ENCODE data around the gene KRTAP10-10.
A peak's percentile ranks its signal among the peaks of the same experiment; 100 is the strongest.
"Not testable (repeated sequence)": the region's sequence is repeated elsewhere in the genome, so short reads cannot be mapped to it uniquely, and the experiment has no call there.

The KRTAP10-10 gene

GRCh38 chr21:44601596-44602462, 35.3 kb upstream of the KRTAP10-10 start:
- DNase-seq (ENCODE audit: low read depth in 2 of 3, low spot score in 2 of 3): no peak

DNA sequence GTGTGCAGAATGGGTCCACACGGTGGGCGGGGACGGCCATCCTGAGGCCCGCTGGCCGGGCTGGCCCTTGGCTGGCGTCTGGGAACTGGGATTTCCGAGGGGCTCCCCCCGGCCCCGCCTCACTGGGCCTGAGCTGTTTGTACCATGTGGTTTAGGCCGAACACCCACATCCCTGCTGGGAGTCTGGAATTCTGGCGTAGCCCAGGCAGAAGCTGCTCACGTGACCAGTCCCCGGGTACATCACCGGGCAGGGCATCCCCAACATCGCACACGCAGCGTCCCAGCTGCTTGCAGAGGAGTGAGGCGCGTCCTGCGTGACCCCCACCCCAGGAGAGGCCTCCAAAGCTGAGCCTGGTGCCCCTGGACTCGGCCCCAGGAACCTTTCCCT, 34.7 kb upstream of the KRTAP10-10 start:
- DNase-seq (ENCODE audit: low read depth in 2 of 3, low spot score in 2 of 3): no peak

DNA sequence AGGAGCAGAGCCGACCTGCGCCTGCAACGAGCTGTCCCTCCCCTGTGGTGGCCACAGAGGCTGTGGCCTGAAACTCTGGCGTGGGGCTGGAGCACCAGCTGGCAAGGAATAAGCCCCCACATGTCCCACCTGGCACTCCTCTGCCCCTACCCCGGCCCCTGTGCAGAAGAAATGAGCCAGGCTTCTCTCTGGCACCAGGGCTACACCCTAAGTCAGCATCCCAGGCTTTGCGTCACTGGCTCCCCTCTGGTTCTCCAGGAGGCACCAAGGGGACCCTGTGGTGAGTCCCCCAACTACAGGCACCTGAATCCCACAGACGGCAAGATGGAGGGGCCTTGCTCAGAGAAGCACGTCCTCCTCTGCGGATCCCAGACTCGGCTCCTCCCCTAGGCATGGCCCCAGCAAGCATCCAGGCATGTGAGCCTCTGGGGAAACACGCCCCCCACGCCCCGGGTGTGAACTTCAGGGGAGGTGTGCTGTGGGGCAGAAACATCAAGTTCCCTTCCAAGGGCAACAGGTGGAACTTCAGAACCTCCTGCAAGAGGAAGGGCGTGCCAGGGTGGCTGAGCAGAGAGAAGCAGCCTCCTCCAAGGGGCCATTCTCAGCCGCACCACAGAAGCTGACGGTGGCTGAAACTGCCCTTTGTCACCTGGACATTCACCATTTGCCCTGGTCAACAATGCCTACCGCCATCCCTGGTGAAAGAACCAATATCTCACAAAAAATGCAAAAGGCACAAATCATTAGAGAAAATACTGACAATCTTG, 33.9 kb upstream of the KRTAP10-10 start:
- no peak for DNase-seq (ENCODE audit: low read depth in 2 of 3, low spot score in 2 of 3)

GRCh38 chr21:44603911-44604310, 33.2 kb upstream of the KRTAP10-10 start:
- no peak for DNase-seq (ENCODE audit: low read depth in 2 of 3, low spot score in 2 of 3)

DNA sequence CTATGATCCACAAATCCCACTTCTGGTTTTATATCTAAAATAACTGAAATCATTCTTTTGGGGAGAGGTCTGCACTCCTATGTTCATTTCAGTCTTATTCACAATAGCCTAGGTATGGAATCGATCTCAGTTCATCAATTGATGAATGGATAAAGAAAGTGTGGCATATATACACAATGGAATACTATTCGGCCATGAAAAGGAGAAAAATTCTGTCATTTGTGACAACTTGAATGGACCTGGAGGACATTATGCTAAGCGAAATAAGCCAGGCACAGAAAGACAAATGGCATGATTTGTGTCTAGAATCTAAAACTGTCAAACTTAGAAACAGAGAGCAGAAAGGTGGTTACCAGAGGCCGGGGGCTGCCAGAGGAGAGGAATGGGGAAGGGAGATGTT, 30.7 kb upstream of the KRTAP10-10 start:
- DNase-seq (ENCODE audit: low read depth in 2 of 3, low spot score in 2 of 3): no peak

- DNase-seq (ENCODE audit: low read depth in 2 of 3, low spot score in 2 of 3): no peak
Observed at GRCh38 chr21:44609193-44609592, 28.0 kb upstream of the KRTAP10-10 start.

DNA sequence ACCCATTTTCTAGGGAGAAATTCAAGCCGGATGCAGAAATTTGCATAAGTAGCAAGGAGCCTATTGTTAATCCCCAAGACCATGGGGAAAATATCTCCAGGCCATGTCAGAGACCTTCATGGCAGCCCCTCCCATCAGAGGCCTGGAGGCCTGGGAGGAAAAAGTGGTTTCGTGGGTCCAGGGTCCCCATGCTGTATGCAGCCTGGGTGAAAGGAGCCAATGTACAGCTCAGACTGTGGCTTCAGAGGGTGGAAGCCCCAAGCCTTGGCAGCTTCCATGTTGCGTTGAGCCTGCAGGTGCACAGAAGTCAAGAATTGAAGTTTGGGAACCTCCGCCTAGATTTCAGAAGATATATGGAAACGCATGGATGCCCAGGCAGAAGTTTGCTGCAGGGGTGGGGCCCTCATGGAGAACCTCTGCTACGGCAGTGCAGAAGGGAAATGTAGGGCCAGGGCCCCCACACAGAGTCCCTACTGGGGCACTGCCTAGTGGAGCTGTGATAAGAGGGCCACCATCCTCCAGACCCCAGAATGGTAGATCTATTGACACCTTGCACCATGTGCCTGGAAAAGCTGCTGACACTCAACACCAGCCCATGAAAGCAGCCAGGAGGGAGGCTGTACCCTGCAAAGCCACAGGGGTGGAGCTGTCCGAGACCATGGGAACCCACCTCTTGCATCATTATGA, 26.9 kb upstream of the KRTAP10-10 start:
- DNase-seq (ENCODE audit: low read depth in 2 of 3, low spot score in 2 of 3): not testable (repeated sequence)

GRCh38 chr21:44611551-44611950, 25.6 kb upstream of the KRTAP10-10 start:
- no peak for DNase-seq (ENCODE audit: low read depth in 2 of 3, low spot score in 2 of 3)

GRCh38 chr21:44612029-44612486, 25.1 kb upstream of the KRTAP10-10 start, which contains the start of gene KRTAP10-8:
Gene KRTAP10-8, plus strand, starts transcription at chr21:44612079. Its CDS starts 22 bp downstream, at chr21:44612101.
- no peak for DNase-seq (ENCODE audit: low read depth in 2 of 3, low spot score in 2 of 3)

GRCh38 chr21:44612669-44613229, 24.4 kb upstream of the KRTAP10-10 start:
- no peak for DNase-seq (ENCODE audit: low read depth in 2 of 3, low spot score in 2 of 3)

DNA sequence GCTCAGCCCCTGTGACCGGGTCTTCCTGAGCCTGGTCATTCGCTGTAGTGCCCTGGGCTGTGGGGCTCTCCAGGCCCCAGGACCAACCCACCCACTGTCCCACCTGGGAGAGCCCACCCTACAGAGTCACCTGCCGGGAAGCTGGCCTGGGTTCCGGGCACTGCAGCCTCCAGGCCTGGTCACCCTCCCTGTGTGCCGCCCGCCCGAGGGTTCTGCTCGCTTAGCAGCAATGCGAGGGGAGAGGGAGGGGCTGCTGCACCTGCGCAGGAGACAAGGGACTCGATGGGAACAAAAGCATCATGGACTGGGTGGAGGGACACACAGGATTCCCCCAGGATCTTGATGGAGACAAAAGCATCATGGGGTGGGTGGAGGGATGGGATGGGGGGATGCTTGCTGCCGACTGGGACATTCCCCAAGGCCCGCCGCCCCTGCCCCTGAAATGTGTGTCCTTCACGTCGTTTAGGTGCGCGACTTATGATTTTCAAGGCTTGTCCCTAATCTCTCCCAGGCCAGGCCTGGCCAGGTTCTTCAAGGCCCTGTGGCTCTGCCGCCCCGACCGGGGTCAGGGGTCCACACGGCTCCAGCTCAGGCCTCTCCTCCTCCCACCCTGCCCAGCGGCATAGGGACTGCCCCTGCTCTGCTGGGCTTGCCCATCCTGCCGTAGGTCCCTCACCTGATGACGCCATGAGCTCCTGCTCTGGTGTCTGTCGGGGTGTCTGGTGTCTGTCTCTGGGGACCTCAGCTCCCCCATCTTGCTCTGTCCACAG, 23.6 kb upstream of the KRTAP10-10 start:
- DNase-seq (ENCODE audit: low read depth in 2 of 3, low spot score in 2 of 3): no peak

DNA sequence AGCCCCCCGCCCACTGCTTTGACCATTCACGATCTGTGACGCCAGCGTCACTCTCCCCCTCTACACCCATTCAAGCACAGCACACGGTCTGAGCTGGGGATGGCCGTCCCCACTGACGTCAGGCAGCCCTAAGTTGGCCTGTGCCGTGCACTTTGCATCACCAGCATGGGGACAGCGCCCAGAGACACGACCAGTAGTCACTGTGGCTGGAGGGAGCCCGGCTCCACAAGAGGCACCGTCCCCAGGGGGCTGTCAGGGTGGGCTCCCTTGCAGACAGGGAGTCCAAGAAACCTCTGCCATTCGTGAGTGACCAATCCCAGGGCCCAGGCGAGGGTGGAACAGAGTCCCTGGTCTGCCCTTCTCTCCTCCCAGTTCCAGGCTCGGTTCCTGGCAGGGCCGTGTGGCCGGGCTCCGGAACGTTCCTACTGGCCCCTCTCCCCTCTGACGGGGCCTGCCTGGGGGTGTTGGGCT, 23.0 kb upstream of the KRTAP10-10 start:
- no peak for DNase-seq (ENCODE audit: low read depth in 2 of 3, low spot score in 2 of 3)

GRCh38 chr21:44614961-44615391, 22.2 kb upstream of the KRTAP10-10 start:
- no peak for DNase-seq (ENCODE audit: low read depth in 2 of 3, low spot score in 2 of 3)

DNA sequence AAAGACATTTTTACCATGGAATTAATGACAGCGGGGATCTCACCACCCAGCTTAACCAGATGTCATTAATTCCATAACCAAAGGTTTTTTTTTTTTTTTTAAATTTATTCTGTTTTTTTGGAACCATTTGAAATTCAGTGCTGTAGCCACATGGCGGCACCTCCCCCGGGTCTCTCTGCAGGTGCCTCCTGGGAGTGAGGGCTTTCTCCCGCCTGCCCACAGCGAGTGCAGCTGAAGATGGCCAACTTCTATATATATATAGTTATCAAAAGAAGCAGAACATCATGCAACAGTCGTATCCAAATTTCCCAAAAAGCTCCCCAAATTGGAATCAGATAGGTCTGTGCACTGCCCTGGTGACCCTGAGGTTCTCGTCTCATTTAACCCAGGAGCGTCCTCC, 21.7 kb upstream of the KRTAP10-10 start:
- no peak for DNase-seq (ENCODE audit: low read depth in 2 of 3, low spot score in 2 of 3)

GRCh38 chr21:44615911-44616590, 21.1 kb upstream of the KRTAP10-10 start:
- no peak for DNase-seq (ENCODE audit: low read depth in 2 of 3, low spot score in 2 of 3)

GRCh38 chr21:44616591-44616926, 20.6 kb upstream of the KRTAP10-10 start:
- no peak for DNase-seq (ENCODE audit: low read depth in 2 of 3, low spot score in 2 of 3)

GRCh38 chr21:44617071-44617501, 20.1 kb upstream of the KRTAP10-10 start:
- DNase-seq (ENCODE audit: low read depth in 2 of 3, low spot score in 2 of 3): no peak

GRCh38 chr21:44618504-44618903, 18.7 kb upstream of the KRTAP10-10 start:
- DNase-seq (ENCODE audit: low read depth in 2 of 3, low spot score in 2 of 3): no peak

DNA sequence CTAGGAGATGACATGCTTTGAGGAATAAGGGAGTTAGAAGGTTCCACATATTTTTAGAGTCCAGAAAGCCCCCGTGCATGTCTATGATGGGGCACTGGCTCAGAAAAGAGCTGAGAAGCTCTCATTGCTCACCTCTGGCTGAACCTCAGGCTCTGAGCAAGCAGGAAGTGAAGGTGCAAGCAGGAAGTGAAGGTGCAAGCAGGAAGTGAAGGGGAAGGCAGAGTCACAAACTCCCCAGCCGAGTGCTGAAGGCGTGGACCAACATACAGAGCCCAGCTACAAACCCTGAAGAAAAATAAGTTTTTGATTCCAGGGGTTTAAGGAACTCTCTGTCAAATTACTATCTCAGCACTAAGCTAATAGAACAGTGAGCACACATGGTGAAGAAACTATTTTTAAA, 18.2 kb upstream of the KRTAP10-10 start:
- peak in 1 of 3 experiments; percentile 10 for DNase-seq (ENCODE audit: low read depth in 2 of 3, low spot score in 2 of 3)

DNA sequence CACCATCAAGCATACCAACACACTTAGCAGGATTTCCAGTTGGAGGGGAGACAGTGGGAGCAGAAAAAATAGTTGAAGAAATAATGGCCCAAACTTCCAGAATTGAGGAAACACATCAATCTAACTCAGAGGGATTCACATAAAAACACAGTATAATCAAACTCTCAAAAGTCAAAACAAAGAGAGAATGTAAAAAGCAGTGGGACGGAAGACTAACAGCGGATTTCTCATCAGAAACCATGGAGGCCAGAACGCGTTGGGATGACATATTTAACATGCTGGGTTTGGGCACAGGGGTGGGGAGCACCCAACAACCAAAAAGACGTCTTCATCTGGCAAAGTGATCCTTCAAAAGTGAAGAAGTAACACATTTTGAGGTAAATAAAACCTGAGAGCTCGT, 17.3 kb upstream of the KRTAP10-10 start:
- DNase-seq (ENCODE audit: low read depth in 2 of 3, low spot score in 2 of 3): no peak

Measured in activated CD8-positive, alpha-beta memory T cell treated with anti-CD3 and anti-CD28 coated beads for 48 hours (primary cell).